Measurements from ENCODE around the gene ABLIM1. TPM values are rescaled to one million over a fixed set of nuclear protein-coding genes. Genes with fewer than 3 reads are reported as not detected.

The ABLIM1 gene
- total and polyA plus RNA-seq, 2 donors = 46.7 to 71.3 TPM

DNA sequence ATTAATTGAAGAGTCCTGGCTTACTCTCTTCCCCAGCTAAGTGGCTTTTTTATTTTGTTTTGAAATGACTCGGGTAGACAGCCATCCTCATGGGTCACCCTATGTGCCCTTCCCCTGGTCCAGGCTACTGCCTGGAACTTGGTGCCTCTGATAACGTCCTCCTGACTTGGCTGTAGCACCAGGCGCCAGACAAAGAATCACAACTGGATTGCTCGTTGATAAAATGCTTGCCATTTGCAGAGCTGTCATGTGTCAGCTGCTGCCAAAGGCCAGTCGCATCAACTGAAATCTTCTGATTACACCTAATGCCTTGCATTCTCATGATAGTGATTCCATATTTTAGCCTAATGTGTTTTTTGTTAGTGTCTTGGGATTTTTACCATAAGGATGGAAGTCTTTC lies 27.4 kb upstream of the ABLIM1 start:
- no peak overlapping the region for H3K27ac ChIP-seq (ENCODE audit: low read depth)
- no peak for DNase-seq (ENCODE audit: extremely low spot score)
- H3K4me1 ChIP-seq (ENCODE audit: insufficient read depth) = peaks cover 2% of the 10 kb centered on the region
- WGBS = 53% methylated on average over 5 of the region's 5 CpGs
- H3K4me3 ChIP-seq (ENCODE audit: low read depth, low read length) = no peak overlapping the region
- no peaks in the 10 kb centered on the region for H3K36me3 ChIP-seq (ENCODE audit: insufficient read depth)

DNA sequence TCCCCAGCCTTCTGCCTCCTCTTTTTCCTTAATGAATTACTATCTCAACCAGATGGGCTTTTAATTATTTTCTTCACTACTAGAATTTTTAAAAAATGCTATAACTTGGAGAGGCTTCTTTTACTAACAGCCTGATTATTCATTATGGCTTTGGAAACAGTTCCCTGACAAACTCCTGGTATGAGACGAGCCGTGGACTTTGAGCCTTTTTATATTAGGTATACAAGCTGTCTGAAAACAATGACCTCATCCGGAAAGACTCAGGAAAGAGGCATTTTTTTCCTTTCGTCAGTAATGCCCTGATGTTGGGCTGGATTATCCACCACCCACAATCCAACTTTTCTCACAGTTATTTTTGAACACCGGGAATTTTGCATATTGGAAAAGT lies 26.7 kb upstream of the ABLIM1 start:
- H3K4me1 ChIP-seq (ENCODE audit: insufficient read depth) = peaks cover 2% of the 10 kb centered on the region
- H3K27ac ChIP-seq (ENCODE audit: low read depth) = no peak overlapping the region
- WGBS = 14% methylated on average over 5 of the region's 5 CpGs
- no peaks in the 10 kb centered on the region for H3K36me3 ChIP-seq (ENCODE audit: insufficient read depth)
- H3K4me3 ChIP-seq (ENCODE audit: low read depth, low read length) = no peak overlapping the region
- no peak for DNase-seq (ENCODE audit: extremely low spot score)

DNA sequence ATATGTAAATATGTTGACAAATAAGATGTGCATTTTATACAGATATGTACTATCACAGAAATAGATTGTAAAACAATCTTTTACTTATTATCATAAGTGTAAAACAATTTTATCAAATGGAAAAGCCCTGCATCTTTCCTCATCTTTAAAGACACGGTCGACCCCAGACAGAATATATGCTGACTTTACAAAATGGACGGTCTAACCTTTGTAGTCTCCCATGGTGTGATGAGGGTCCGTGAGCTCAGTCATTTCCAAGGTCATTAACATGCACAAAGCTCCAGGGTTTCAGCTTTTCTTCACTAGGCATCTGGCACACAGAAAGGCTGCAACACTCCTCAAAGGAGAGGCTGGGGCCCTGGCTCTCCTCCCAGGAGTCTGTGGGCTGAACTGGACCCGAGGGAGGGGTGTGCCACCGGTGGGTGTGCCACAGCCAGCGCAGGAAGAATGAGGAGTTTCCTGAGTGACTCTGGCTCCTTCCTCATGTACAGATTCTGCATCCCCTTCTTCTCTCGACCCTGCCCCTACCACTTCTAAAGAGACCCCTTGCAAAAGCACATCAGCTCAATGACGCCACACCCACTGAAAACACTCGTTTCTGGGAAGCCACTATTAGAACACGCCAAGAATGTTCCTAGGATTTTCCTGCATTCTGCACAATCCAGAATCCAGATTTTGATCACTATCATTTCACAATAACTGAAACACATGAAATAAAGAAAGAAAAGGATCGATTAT lies 26.2 kb upstream of the ABLIM1 start:
- H3K4me1 ChIP-seq (ENCODE audit: insufficient read depth) = peaks cover 2% of the 10 kb centered on the region
- H3K27ac ChIP-seq (ENCODE audit: low read depth) = no peak overlapping the region
- DNase-seq (ENCODE audit: extremely low spot score) = no peak
- 31% methylated on average over 12 of the region's 12 CpGs for WGBS
- H3K36me3 ChIP-seq (ENCODE audit: insufficient read depth) = no peaks in the 10 kb centered on the region
- no peak overlapping the region for H3K4me3 ChIP-seq (ENCODE audit: low read depth, low read length)

DNA sequence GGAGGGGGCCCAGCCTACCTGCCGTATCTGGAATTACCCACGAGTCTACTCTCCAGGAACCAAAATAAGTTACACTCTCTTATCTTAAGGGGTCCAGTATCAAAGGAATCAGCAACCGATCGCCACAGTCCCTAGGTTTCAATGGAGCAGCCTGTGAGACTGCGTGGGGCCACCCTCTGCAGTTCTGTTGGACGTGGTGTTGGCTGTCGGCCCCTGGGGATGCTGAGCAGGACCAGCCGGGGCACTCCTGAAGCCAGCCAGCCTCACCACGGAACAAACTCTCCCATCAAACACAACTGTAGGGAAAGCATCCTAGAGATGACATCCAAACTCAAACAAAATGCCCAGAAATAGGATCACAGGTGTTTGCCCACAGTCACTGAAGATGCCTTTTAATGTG lies 25.5 kb upstream of the ABLIM1 start:
- WGBS = 77% methylated on average over 9 of the region's 9 CpGs
- Histone ChIP-seq H3K4me1 (ENCODE audit: insufficient read depth) (peaks cover 2% of the 10 kb centered on the region), H3K27ac (ENCODE audit: low read depth) (no peak overlapping the region), H3K36me3 (ENCODE audit: insufficient read depth) (no peaks in the 10 kb centered on the region), H3K4me3 (ENCODE audit: low read depth, low read length) (no peak overlapping the region)
- DNase-seq (ENCODE audit: extremely low spot score) = no peak

DNA sequence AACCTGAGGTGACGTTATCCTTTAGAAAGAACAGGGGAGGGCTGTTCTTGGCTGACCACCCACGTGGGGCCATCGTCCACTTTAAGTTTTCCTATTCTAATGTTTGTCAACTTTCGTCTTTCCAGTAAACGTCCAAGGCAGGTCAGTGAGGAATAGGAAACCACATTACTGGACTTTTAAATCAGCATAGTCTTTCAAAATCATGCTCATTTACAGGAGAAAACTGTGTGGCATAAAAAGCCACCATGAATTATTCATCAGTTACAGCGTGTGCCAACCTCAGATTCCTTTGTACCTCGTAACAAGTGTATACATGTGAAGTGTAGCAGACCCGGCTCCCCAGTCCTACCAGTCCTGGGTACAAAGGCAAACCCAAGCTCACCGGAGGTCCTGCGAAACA lies 25.1 kb upstream of the ABLIM1 start:
- no peak for DNase-seq (ENCODE audit: extremely low spot score)
- no peaks in the 10 kb centered on the region for H3K36me3 ChIP-seq (ENCODE audit: insufficient read depth)
- no peak overlapping the region for H3K4me3 ChIP-seq (ENCODE audit: low read depth, low read length)
- 66% methylated on average over 10 of the region's 10 CpGs for WGBS
- H3K27ac ChIP-seq (ENCODE audit: low read depth) = no peak overlapping the region
- peaks cover 2% of the 10 kb centered on the region for H3K4me1 ChIP-seq (ENCODE audit: insufficient read depth)

DNA sequence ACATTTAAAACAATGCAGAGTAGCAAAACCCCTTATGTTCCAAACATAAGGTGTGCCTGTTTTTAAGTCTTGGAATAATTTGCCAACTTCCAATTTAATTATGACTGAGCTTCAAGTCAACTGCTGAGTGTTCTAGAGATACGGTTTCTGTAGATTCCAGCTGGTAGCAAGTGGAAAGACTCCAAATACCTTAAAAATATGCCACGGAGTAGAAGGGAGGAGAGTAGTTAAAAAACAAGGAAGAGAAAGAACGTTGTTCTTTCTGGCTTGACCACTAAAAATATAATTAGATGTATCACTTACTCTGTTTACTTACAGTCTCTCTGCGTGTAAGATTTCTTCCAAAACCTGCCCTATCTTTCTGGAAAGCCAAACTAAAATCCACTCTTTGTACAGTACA lies 24.5 kb upstream of the ABLIM1 start:
- H3K27ac ChIP-seq (ENCODE audit: low read depth) = no peak overlapping the region
- WGBS = 6% methylated on average over 4 of the region's 4 CpGs
- no peak for DNase-seq (ENCODE audit: extremely low spot score)
- no peaks in the 10 kb centered on the region for H3K36me3 ChIP-seq (ENCODE audit: insufficient read depth)
- peaks cover 2% of the 10 kb centered on the region for H3K4me1 ChIP-seq (ENCODE audit: insufficient read depth)
- no peak overlapping the region for H3K4me3 ChIP-seq (ENCODE audit: low read depth, low read length)

DNA sequence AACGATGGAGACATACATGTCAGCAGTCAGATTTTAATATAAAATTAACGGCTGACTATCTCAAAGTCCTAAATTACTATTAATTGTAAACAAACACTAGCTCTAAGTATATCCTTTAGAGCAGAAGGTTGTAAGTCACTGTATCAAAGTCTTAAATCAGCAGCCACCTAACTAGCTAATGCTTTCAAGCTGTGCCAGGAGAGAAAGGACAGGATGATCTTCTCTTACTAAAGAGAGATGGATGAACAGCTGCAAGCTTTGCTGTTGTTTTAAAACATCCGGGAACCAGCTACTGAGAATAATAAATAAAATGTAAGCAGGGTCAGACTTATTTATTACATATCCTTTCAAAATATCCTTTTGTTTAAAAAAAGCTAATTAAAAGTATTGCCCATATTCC lies 24.0 kb upstream of the ABLIM1 start:
- no peak for DNase-seq (ENCODE audit: extremely low spot score)
- no peak overlapping the region for H3K27ac ChIP-seq (ENCODE audit: low read depth)
- peaks cover 2% of the 10 kb centered on the region for H3K4me1 ChIP-seq (ENCODE audit: insufficient read depth)
- 27% methylated on average over 3 of the region's 3 CpGs for WGBS
- no peaks in the 10 kb centered on the region for H3K36me3 ChIP-seq (ENCODE audit: insufficient read depth)
- H3K4me3 ChIP-seq (ENCODE audit: low read depth, low read length) = no peak overlapping the region

DNA sequence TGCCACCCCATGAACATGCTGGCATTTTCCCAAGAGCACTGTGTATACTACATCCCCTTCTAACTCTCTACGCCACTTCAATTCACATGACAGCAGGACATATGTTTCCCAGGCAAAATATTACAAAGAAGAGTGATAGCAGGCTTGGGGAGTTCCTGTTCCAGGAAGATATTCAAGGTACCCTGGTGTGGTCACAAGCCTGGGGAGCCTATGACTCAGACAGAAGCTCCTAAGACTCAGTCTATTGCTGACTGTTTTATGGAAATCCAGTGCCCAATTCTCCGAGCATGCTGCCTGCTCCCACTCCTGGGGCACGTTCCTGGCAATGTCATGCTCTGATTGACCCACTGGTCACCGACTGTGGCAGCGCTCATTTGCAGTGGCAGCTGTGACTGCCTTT lies 23.5 kb upstream of the ABLIM1 start:
- Histone ChIP-seq H3K4me1 (ENCODE audit: insufficient read depth) (peaks cover 2% of the 10 kb centered on the region), H3K36me3 (ENCODE audit: insufficient read depth) (no peaks in the 10 kb centered on the region), H3K4me3 (ENCODE audit: low read depth, low read length) (no peak overlapping the region), H3K27ac (ENCODE audit: low read depth) (no peak overlapping the region)
- 58% methylated on average over 5 of the region's 5 CpGs for WGBS
- DNase-seq (ENCODE audit: extremely low spot score) = no peak

DNA sequence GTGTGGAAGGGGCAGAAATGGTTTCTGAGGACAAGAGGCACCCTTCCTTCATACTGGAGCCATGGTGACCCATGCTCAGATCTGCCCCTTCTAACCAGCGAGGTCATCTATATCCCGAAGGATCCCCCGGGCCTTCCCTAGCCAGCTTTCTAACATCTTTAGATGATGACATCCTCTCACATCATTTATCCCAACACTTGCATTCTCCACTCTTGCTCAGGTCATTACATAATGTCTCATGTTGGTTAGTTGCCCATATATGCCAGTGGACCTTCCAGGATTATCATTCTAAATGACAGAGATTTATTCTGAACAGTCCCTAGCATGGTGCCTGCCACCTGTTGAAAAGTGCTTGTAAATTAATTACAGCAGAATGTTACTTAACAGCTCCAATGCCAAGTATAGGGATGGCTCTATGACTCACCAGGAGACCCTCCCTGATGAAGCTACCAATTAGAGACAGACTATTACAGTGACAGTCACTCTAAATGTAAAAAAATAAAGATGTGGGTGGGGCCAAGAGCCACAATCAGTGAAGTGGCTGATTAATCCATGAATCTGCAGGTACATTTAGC lies 22.6 kb upstream of the ABLIM1 start:
- no peaks in the 10 kb centered on the region for H3K36me3 ChIP-seq (ENCODE audit: insufficient read depth)
- 94% methylated on average over 3 of the region's 3 CpGs for WGBS
- H3K4me1 ChIP-seq (ENCODE audit: insufficient read depth) = peaks cover 2% of the 10 kb centered on the region
- H3K4me3 ChIP-seq (ENCODE audit: low read depth, low read length) = no peak overlapping the region
- H3K27ac ChIP-seq (ENCODE audit: low read depth) = no peak overlapping the region
- no peak for DNase-seq (ENCODE audit: extremely low spot score)

DNA sequence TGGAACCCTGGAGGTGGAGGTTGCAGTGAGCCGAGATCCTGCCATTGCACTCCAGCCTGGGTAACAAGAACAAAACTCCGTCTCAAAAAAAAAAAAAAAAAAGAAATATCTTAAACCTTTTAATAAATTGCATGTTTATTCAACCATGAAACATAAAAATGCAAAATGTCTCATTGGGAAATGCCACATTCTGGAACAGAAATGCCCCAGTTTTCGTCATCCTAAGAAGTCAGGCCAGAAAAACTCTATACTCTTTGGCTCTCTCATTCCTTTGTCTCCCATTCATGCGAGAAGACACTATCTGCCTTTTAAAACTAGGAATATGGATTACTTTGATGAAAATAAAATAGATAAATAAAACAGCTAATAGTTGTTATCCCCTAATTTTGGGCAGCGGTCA lies 21.5 kb upstream of the ABLIM1 start:
- H3K4me3 ChIP-seq (ENCODE audit: low read depth, low read length) = no peak overlapping the region
- DNase-seq (ENCODE audit: extremely low spot score) = no peak
- H3K27ac ChIP-seq (ENCODE audit: low read depth) = no peak overlapping the region
- peaks cover 2% of the 10 kb centered on the region for H3K4me1 ChIP-seq (ENCODE audit: insufficient read depth)
- no peaks in the 10 kb centered on the region for H3K36me3 ChIP-seq (ENCODE audit: insufficient read depth)
- 96% methylated on average over 5 of the region's 5 CpGs for WGBS

DNA sequence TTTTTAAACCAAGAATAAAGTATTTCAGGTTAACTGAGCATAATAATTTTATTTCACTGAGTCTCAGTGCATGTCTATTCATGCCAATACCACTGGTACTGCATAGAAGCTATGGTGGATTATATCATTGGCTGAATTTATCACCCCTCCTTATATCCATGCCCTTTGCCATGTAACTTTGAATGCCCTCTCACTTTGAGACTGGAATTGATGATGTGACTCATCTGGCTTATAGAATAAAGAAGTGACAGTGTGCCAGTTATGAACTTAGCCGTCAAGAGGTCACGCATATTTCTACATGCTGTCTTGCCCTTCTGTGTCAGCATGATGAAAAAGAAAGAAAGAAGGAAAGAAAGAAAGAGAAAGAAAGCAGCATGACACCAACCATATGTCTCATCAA lies 20.7 kb upstream of the ABLIM1 start:
- H3K4me1 ChIP-seq (ENCODE audit: insufficient read depth) = no peaks in the 10 kb centered on the region
- no peaks in the 10 kb centered on the region for H3K36me3 ChIP-seq (ENCODE audit: insufficient read depth)
- H3K4me3 ChIP-seq (ENCODE audit: low read depth, low read length) = no peak overlapping the region
- DNase-seq (ENCODE audit: extremely low spot score) = no peak
- 82% methylated on average over 2 of the region's 2 CpGs for WGBS
- H3K27ac ChIP-seq (ENCODE audit: low read depth) = no peak overlapping the region

DNA sequence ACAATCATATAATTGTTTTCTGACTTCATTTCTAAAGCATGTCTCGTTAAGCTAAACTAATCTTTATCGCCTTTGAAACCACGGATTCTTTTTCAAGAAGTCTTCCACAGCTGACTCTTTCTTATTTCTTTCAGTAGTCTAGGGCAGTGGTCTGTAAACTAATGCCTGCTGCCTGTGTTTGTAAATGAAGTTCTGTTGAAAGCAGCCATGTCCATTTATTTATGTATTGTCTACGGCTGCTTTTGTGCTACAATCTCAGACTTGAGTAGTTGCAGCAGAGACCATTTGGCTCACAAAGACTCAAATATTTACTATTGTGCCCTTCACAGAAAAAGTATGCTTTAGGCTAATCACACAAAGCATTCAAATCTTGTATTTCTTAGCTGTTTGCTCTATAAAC lies 20.3 kb upstream of the ABLIM1 start:
- DNase-seq (ENCODE audit: extremely low spot score) = no peak
- WGBS = 67% methylated on average over 4 of the region's 4 CpGs
- Histone ChIP-seq H3K4me3 (ENCODE audit: low read depth, low read length) (no peak overlapping the region), H3K36me3 (ENCODE audit: insufficient read depth) (no peaks in the 10 kb centered on the region), H3K4me1 (ENCODE audit: insufficient read depth) (no peaks in the 10 kb centered on the region), H3K27ac (ENCODE audit: low read depth) (no peak overlapping the region)

DNA sequence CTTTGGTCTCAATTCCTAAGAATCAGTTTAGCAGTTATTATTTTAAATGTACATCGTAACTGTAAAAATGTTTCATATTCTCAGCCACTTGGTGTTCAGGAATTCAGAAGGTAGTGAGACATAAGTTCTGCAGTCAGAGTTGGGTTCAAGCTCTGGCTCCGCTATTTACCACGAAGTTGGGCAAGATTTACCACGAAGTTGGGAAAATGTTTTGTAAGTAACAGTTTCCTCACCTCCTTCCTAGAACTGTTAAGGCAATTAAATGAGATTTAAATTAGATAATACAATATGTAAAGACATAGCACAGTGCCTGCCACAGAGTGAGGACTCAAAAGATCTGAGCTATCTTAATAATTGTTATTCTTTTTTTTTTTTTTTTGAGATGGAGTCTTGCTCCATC lies 16.3 kb upstream of the ABLIM1 start:
- 91% methylated on average over 4 of the region's 4 CpGs for WGBS

DNA sequence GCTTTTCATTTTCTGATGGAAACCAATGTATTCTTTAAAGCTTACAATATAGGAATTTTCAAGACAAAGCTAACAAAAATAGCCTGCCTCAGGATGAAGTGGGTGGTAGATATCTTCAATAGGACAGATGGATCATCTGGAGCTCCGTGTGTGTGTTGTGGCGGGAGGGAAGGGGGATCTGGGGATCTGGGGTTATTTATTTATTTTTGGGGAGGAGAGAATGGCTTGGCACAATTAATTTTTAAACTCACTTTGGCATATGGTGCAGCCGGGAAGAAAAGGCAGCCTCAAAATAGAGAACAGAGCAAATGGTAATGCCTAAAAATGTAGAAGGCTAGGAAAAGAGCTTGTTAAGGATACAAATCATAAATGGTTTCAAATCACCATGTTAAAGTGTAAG lies 11.6 kb upstream of the ABLIM1 start:
- Histone ChIP-seq H3K4me1 (ENCODE audit: insufficient read depth) (no peaks in the 10 kb centered on the region), H3K4me3 (ENCODE audit: low read depth, low read length) (no peak overlapping the region), H3K36me3 (ENCODE audit: insufficient read depth) (no peaks in the 10 kb centered on the region), H3K27ac (ENCODE audit: low read depth) (no peak overlapping the region)
- no peak for DNase-seq (ENCODE audit: extremely low spot score)
- 80% methylated on average over 3 of the region's 3 CpGs for WGBS

More for the DNA sequence above, 16.3 kb upstream of the ABLIM1 start:
- Histone ChIP-seq H3K36me3 (ENCODE audit: insufficient read depth) (no peaks in the 10 kb centered on the region), H3K27ac (ENCODE audit: low read depth) (no peak overlapping the region), H3K4me1 (ENCODE audit: insufficient read depth) (no peaks in the 10 kb centered on the region), H3K4me3 (ENCODE audit: low read depth, low read length) (no peak overlapping the region)
- DNase-seq (ENCODE audit: extremely low spot score) = no peak

Data from urinary bladder (tissue), 4 donors.